OCI-LY7 (cell line): Measurements from ENCODE around the gene CCDC141. TPM values are rescaled to one million over a fixed set of nuclear protein-coding genes. Genes with fewer than 3 reads are reported as not detected.
"Not testable (repeated sequence)": the region's sequence is repeated elsewhere in the genome, so short reads cannot be mapped to it uniquely, and the experiment has no call there.

Experiments
- BruUV-seq: library from RNA; stranded (reverse); fragments of 400-500 nt; replicated peaks from 2 replicates; lab custom pipeline; 2021; lab: Mats Ljungman, UMichigan
- CTCF ChIA-PET: fragments of 300-600 bp; sonication (Branson Sonifier 250); formaldehyde crosslinking; loops from one replicate; lab custom pipeline; 2022; ENCODE audit warnings: antibody characterized with exemption; ENCODE audit not compliant: unreplicated experiment; lab: Charles Lee
- POLR2A ChIA-PET: fragments of 300-600 bp; sonication (Branson Sonifier 250); formaldehyde crosslinking; loops from one replicate; lab custom pipeline; 2022; ENCODE audit warnings: antibody characterized with exemption; lab: Charles Lee
- DNase-seq: peaks from one replicate; pipeline ENCODE4 v3.0.0-alpha.2; 2015; ENCODE audit warnings: low spot score
- H2AFZ ChIP-seq: fragments of 200-600 bp; sonication (generic), shearing (Covaris generic); 2 replicates; pipeline ENCODE4 v1.6.1; 2014; ENCODE audit warnings: mild to moderate bottlenecking, antibody characterized with exemption, low read length, moderate library complexity
- H3K27ac ChIP-seq: fragments of 200-600 bp; sonication (generic); 2 replicates; pipeline ENCODE4 v1.5.1; 2014; ENCODE audit warnings: mixed run types, low read depth, mild to moderate bottlenecking, moderate library complexity, low read length, inconsistent platforms; ENCODE audit not compliant: poor library complexity, severe bottlenecking
- H3K36me3 ChIP-seq: fragments of 200-600 bp; sonication (generic); 2 replicates; pipeline ENCODE4 v1.6.1; 2014; ENCODE audit warnings: mild to moderate bottlenecking, antibody characterized with exemption, low read length, moderate library complexity, mixed read lengths; ENCODE audit not compliant: insufficient read depth
- H3K4me1 ChIP-seq: fragments of 200-600 bp; sonication (generic); 2 replicates; pipeline ENCODE4 v1.5.1; 2014; ENCODE audit warnings: mild to moderate bottlenecking, low read length; ENCODE audit not compliant: insufficient read depth, poor library complexity, severe bottlenecking
- H3K4me2 ChIP-seq: fragments of 200-600 bp; sonication (generic); 2 replicates; pipeline ENCODE4 v1.6.1; 2014; ENCODE audit warnings: mild to moderate bottlenecking, low read length
- H3K4me3 ChIP-seq: fragments of 200-600 bp; sonication (generic); 2 replicates; pipeline ENCODE4 v1.5.1; 2014; ENCODE audit warnings: mild to moderate bottlenecking, low read depth, low read length; ENCODE audit not compliant: poor library complexity, severe bottlenecking
- H3K79me2 ChIP-seq: fragments of 200-600 bp; sonication (generic); 2 replicates; pipeline ENCODE4 v1.6.1; 2016; ENCODE audit warnings: low read depth, mild to moderate bottlenecking, low read length, moderate library complexity, mixed read lengths; ENCODE audit not compliant: insufficient read depth
- H3K9me2 ChIP-seq: fragments of 200-600 bp; sonication (generic); 2 replicates; pipeline ENCODE4 v1.6.1; 2016; ENCODE audit warnings: mild to moderate bottlenecking, low read length, mixed read lengths; ENCODE audit not compliant: insufficient read depth
- H3K9me3 ChIP-seq: fragments of 200-600 bp; sonication (generic); 2 replicates; pipeline ENCODE4 v1.6.1; 2014; ENCODE audit warnings: mild to moderate bottlenecking, mixed run types, low read length, mixed read lengths
- H4K20me1 ChIP-seq: fragments of 200-600 bp; sonication (generic); 2 replicates; pipeline ENCODE4 v1.6.1; 2014; ENCODE audit warnings: mild to moderate bottlenecking, antibody characterized with exemption, low read length, moderate library complexity, mixed read lengths; ENCODE audit not compliant: insufficient read depth
- CTCF ChIP-seq: fragments of 200-600 bp; sonication (generic); conservative IDR thresholded peaks from 2 replicates; pipeline ENCODE4 v1.5.1; 2014; ENCODE audit warnings: mild to moderate bottlenecking, antibody characterized with exemption, low read length, moderate library complexity, mixed read lengths
- EZH2phosphoT487 ChIP-seq: fragments of 200-600 bp; sonication (generic); IDR thresholded peaks from 2 replicates; pipeline ENCODE4 v1.6.1; 2018; ENCODE audit warnings: low read depth, borderline replicate concordance, mild to moderate bottlenecking, mixed run types, antibody characterized with exemption, low read length, moderate library complexity, mixed read lengths
- intact Hi-C: fragments of 100-400 bp; cut with micrococcal nuclease; formaldehyde crosslinking; loops from one replicate; pipeline ENCODE4 v1.10.0; 2022; ENCODE audit not compliant: unreplicated experiment
- total RNA-seq, 2 experiments: library from RNA; depleted of rRNA in 1 of 2; stranded (reverse); fragments of >200 nt in 1 of 2; shearing (Covaris generic) in 1 of 2; gene quantifications; 2 replicates each; pipeline ENCODE4 v1.2.3, GENCODE V29; 2014 to 2022

CCDC141 gene
- total RNA-seq, 2 experiments from 2014 or later = 0.32 TPM; not detected in 1

GRCh38 chr2:178992719-178993118 lies 57.2 kb downstream of the CCDC141 start:
- H3K27ac ChIP-seq, H3K4me1 ChIP-seq, H3K4me2 ChIP-seq, H2AFZ ChIP-seq, H3K36me3 ChIP-seq, H3K79me2 ChIP-seq, H3K9me3 ChIP-seq, POLR2A ChIA-PET, H4K20me1 ChIP-seq, intact Hi-C loops, CTCF ChIA-PET, H3K9me2 ChIP-seq, DNase-seq, H3K4me3 ChIP-seq, BruUV-seq: not testable (repeated sequence)
- 0 out of 2 replicates have a peak, but pooled peaks have one; percentile 18 for TF ChIP-seq CTCF

GRCh38 chr2:178990533-178991241 lies 59.2 kb downstream of the CCDC141 start:
- TF ChIP-seq EZH2phosphoT487 (no peak), CTCF (no peak)
- Histone ChIP-seq H3K9me3 (no peaks in the 10 kb centered on the region), H3K4me1 (no peaks in the 10 kb centered on the region), H3K36me3 (no peaks in the 10 kb centered on the region), H2AFZ (no peak overlapping the region), H3K4me3 (no peak overlapping the region), H3K27ac (no peak overlapping the region), H3K4me2 (no peak overlapping the region), H3K9me2 (no peaks in the 10 kb centered on the region), H3K79me2 (no peaks in the 10 kb centered on the region), H4K20me1 (no peaks in the 10 kb centered on the region)
- BruUV-seq = no TSS peak
- ChIA-PET CTCF (no interaction called here), POLR2A (interaction anchor here (0.6 kb wide), 1 partner anchor 34 kb away, joined by 3 read pairs; no protein-coding TSS in a partner anchor)
- intact Hi-C loops = no loop called here
- DNase-seq = no peak

- BruUV-seq, H3K27ac ChIP-seq, H4K20me1 ChIP-seq, DNase-seq, H3K4me2 ChIP-seq, H2AFZ ChIP-seq, H3K9me3 ChIP-seq, H3K4me1 ChIP-seq, H3K4me3 ChIP-seq, H3K9me2 ChIP-seq, H3K79me2 ChIP-seq, CTCF ChIA-PET, H3K36me3 ChIP-seq, intact Hi-C loops: not testable (repeated sequence)
- POLR2A ChIA-PET = interaction anchor here (0.6 kb wide), 3 partner anchors 9 to 1511 kb away, joined by 3 to 4 read pairs (median 3); no protein-coding TSS in a partner anchor
Measured at GRCh38 chr2:178989424-178989823, 60.5 kb downstream of the CCDC141 start.

GRCh38 chr2:178982652-178983051 lies 67.3 kb downstream of the CCDC141 start:
- H3K9me3 ChIP-seq, H2AFZ ChIP-seq, H3K4me2 ChIP-seq, BruUV-seq, H3K4me1 ChIP-seq, H4K20me1 ChIP-seq, POLR2A ChIA-PET, H3K9me2 ChIP-seq, H3K36me3 ChIP-seq, DNase-seq, intact Hi-C loops, H3K27ac ChIP-seq, CTCF ChIA-PET, H3K79me2 ChIP-seq, H3K4me3 ChIP-seq: not testable (repeated sequence)
